ENCODE measurements around the gene ZNF638.
A peak's percentile ranks its signal among the peaks of the same experiment; 100 is the strongest.
"Not testable (repeated sequence)": the region's sequence is repeated elsewhere in the genome, so short reads cannot be mapped to it uniquely, and the experiment has no call there.

The ZNF638 gene, protein sequence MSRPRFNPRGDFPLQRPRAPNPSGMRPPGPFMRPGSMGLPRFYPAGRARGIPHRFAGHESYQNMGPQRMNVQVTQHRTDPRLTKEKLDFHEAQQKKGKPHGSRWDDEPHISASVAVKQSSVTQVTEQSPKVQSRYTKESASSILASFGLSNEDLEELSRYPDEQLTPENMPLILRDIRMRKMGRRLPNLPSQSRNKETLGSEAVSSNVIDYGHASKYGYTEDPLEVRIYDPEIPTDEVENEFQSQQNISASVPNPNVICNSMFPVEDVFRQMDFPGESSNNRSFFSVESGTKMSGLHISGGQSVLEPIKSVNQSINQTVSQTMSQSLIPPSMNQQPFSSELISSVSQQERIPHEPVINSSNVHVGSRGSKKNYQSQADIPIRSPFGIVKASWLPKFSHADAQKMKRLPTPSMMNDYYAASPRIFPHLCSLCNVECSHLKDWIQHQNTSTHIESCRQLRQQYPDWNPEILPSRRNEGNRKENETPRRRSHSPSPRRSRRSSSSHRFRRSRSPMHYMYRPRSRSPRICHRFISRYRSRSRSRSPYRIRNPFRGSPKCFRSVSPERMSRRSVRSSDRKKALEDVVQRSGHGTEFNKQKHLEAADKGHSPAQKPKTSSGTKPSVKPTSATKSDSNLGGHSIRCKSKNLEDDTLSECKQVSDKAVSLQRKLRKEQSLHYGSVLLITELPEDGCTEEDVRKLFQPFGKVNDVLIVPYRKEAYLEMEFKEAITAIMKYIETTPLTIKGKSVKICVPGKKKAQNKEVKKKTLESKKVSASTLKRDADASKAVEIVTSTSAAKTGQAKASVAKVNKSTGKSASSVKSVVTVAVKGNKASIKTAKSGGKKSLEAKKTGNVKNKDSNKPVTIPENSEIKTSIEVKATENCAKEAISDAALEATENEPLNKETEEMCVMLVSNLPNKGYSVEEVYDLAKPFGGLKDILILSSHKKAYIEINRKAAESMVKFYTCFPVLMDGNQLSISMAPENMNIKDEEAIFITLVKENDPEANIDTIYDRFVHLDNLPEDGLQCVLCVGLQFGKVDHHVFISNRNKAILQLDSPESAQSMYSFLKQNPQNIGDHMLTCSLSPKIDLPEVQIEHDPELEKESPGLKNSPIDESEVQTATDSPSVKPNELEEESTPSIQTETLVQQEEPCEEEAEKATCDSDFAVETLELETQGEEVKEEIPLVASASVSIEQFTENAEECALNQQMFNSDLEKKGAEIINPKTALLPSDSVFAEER (N-terminal part only)

GRCh38 chr2:71331581-71332434 is at the start of gene ZNF638:
TSS of gene ZNF638 (plus strand) at chr2:71331782. CDS start at chr2:71348955, 17,173 bp downstream.
- DNase-seq = peak; percentile 90

GRCh38 chr2:71281950-71282349 is 49.6 kb upstream of the ZNF638 start:
- no peak for DNase-seq

DNA sequence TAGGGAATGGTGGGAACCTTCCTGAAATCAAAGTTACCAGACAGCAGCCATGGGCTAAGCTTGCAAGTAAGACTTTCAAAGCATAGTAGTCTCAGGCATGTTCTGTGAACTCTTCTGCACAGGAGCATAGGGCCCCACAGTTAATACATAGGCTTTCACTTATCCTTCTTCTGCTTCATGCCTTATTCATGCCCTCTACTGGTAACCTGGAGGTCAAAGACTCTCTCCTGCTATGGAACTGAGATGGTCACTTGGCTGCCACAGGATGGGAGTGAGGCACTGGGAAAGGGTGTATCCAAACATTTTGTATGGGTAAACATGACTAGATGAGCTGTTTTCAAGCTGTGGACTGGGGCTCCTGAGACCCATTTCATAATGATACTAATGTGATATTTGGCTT is 49.1 kb upstream of the ZNF638 start:
- DNase-seq = no peak

GRCh38 chr2:71283131-71283530 is 48.5 kb upstream of the ZNF638 start:
- DNase-seq = no peak

- no peak for DNase-seq
These were observed 45.9 kb upstream of the ZNF638 start for GRCh38 chr2:71285706-71286105.

GRCh38 chr2:71291398-71291797 is 40.2 kb upstream of the ZNF638 start:
- DNase-seq = no peak

DNA sequence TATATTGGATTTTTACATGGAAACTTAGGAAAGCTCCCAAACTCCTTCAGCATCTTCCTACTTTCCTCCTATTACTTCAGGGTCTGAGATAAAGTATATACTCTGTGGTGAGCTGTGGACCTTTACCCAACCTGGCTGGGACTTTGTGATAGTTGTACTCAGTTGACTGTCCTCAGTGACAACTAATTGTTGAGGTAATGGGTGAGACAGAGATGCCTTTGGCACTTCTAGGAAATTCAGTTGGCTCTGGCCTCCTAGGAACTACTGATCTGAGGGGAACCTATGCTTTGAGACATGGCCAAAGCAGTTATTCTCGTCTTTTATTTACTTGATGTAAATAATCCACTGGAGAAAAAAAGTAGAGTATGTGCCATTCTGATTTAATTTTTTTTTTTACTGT is 39.4 kb upstream of the ZNF638 start:
- no peak for DNase-seq

GRCh38 chr2:71298914-71299313 is 32.7 kb upstream of the ZNF638 start:
- no peak for DNase-seq

DNA sequence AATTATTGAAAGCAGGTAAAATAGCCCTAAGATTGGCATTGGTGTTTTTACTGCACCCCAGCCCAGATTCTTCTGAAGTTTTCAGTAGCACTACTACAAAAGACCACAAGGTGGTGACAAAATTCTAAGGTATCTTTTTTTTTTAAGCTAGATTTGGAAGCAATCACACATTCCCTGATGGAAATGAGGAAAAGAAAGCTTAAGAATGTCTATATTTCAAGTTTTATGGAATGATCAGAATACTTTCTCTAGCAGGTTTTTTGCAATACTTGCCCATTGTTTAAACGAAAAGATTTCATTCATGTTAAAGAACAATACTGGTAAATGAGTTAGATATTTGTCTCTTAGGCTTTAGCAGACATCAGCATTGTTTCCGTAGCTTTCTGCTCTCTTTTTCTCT is 32.1 kb upstream of the ZNF638 start:
- no peak for DNase-seq

DNA sequence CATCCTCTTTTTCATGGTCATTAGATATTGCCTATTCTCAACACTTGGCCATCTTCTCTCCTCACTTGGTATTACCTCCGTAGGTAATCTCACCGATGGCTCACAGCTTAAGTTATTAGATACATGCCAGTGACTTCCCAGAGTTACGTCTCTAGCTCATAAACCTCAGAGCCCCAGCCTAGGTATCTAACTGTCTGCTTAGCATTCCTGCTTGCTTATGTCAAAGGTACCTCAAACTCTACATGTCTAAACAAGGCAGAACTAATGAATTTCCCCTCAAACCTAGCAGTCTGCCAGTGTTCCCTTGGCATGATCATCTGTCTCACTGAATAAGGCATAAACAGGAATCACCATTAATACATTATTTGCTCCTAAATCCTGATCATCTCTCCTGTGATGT is 27.7 kb upstream of the ZNF638 start:
- no peak for DNase-seq

- no peak for DNase-seq
These were observed 24.8 kb upstream of the ZNF638 start for GRCh38 chr2:71306762-71307161.

DNA sequence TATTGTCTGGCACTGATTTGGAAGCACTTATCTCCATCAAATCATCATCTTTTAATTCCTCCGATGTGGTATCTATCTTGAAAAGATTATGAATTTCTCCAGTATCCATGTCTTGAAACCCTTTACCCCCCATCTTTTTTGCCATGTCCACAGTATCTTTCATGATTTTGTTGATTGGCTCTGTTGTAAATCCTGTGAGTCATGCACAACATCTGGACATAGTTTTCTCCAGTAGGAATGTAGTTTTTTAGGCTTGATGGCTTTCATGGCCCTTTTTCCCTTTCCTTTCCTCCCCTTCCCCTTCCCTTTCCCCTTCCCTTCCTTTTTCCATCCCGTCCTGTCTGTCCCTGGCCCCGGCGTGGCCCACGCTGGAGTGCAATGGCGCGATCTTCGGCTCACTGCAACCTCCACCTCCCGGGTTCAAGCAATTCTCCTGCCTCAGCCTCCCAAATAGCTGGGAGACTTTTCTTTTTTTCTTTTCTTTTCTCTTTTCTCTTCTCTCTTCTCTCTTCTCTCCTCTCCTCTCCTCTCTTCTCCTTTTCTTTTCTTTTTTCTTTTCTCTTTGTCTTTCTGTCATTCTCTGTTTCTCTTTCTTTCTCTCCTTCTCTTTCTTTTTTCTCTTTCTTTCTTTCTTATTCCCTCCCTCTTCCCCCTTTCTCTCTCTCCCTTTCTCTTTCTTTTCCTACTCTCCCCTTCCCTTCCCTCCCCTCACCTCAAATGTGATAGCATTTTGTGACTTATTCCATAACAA is 18.4 kb upstream of the ZNF638 start:
- no peak for DNase-seq

DNA sequence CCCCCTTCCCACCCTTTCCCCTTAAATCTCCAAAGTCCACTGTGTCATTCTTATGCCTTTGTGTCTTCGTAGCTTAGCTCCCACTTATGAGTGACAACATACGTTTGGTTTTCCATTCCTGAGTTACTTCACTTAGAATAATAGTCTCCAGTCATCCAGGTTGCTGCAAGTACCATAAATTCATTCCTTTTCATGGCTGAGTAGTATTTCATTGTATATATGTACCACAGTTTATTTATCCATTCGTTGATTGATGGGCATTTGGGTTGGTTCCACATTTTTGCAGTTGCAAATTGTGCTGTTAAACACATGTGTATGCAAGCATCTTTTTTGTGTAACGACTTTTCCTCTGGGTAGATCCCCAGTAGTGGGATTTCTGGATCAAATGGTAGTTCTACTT is 14.5 kb upstream of the ZNF638 start:
- no peak for DNase-seq

DNA sequence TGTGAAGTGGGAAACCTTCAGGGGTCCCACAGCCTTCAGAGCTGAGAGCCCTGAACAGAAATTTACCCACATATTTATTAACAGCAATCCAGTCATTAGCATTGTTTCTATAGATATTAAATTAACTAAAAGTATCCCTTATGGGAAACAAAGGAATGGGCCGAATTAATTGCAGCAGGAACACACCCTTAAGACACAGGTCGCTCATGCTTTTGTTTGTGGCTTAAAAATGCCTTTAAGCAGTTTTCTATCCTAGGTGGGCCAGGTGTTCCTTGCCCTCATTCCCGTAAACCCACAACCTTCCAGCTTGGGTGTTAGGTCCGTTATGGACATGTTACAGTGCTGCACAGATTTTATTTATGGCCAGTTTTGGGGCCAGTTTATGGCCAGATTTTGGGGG is 13.7 kb upstream of the ZNF638 start:
- not testable (repeated sequence) for DNase-seq

DNA sequence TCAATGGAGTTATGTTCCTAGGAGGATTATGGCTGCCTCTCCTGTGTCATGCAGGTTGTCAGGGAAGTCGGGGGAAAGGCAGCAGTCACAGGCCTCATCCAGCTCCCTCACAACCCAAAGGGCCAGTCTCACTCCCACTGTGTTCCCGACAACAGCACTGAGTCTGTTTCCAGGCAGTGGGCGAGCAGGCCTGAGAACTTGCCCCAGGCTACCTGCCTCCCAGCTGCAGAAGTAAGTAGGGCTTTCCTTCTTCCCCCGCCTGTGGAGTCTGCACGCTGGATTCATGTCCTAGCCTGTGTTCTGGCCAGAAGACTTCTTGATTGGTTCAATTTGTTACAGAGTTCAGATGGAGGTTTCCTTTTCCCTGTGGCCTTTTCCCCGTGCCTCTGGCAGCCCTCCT is 8.2 kb upstream of the ZNF638 start:
- DNase-seq = no peak

GRCh38 chr2:71326968-71327367 is 4.6 kb upstream of the ZNF638 start:
- DNase-seq = no peak

- no peak for DNase-seq
These were observed 3.7 kb upstream of the ZNF638 start for GRCh38 chr2:71327916-71328315.

DNA sequence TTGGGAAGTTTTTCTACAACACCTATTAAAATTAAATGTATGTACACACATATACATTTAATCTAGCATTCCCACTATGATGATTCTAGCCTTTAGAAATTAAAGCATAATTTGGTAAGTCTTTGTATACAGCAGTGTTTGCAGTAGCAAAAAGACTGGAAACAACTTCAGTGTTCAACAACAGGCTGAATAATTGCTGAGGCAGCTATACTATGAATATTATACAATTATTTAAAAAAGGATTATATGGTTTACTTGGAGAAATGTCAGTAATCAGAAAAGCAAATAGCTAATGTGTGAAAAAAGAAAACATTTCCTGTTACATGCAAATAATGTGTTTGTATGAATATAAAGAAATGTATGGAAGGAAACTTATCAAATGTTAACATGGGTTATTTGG is 1.4 kb upstream of the ZNF638 start:
- DNase-seq = no peak

DNA sequence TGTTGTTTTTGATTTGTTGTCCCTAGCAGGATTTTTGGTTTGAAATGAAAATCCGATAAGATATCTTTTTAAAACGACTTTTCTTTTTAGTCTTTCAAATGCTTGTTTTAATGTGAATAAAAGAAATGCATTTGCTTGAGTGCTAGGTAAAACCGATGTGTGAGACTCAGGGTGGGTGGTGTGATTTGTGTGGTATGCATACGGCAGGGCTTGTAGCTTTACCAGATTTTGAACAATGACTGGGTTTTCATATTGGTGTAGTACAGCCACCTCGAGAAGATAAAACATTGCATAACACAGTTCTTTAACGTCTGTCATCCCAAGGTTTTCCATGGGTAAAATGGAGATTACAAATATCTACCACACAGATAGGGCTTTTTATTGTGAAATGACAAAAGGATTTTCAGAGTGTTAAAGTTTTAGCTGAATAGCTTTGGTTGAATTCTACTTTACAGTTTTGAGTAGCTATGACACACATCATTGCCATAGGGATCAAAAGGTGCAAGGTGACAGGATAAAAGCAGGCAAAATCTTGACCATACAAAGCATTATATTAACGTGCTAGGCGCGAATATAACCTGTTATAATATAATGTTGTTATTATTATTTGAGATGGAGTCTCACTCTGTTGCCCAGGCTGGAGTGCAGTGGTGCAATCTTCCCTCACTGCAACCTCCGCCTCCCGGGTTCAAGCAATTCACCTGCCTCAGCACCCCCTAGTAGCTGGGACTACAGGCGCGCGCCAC is 824 bp upstream of the ZNF638 start:
- no peak for DNase-seq

DNA sequence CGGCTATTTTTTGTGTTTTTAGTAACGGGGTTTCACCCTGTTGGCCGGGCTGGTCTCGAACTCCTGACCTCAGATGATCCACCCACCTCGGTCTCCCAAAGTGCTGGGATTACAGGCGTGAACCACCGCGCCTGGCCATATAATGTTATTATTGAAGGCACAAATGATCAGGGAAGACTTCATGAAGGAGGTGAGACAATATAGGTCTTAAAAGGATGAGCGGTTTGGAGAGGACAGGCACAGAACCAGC is 326 bp upstream of the ZNF638 start:
- peak; percentile 21 for DNase-seq

DNA sequence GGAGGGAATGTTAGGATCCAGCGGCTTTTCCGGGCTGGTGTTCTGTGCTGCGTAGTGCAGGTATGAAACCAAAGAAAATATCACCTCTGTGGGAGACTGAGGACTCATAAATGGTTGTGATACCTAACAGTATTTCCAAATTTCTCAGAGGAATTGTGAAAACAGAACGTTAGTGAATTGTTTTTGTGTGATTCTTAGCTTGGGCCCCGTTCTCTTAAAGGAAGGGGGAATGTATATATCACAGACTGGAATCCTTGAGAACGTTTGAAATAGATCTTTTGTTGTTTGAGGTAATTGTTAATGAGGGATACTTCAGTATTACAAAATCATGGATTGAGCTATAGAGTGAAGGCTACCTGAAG is 834 bp downstream of the ZNF638 start:
- no peak for DNase-seq
